IPS-NIHi11 (cell line): ENCODE data around the gene ATCAY.
A peak's percentile ranks its signal among the peaks of the same experiment; 100 is the strongest.

Source experiments
- DNase-seq: peaks from one replicate; pipeline ENCODE4 v3.0.0; 2012; ENCODE audit warnings: mixed read lengths, low spot score

The ATCAY gene

GRCh38 chr19:3880471-3881271, at the start of gene ATCAY:
Gene ATCAY, plus strand, starts transcription at chr19:3880685. Its CDS starts 5,083 bp downstream, at chr19:3885768.
- DNase-seq: peak; percentile 86

- no peak for DNase-seq
These were observed 48.9 kb upstream of the ATCAY start for GRCh38 chr19:3831601-3832000.

GRCh38 chr19:3832001-3832400, 48.5 kb upstream of the ATCAY start:
- DNase-seq: no peak

GRCh38 chr19:3833578-3834348, 46.7 kb upstream of the ATCAY start:
- DNase-seq: no peak

- DNase-seq: no peak
These were observed 46.0 kb upstream of the ATCAY start for GRCh38 chr19:3834349-3835054.

- no peak for DNase-seq
These were observed 45.4 kb upstream of the ATCAY start for GRCh38 chr19:3835055-3835435.

GRCh38 chr19:3836887-3837286, 43.6 kb upstream of the ATCAY start:
- DNase-seq: no peak

- DNase-seq: no peak
These were observed 43.2 kb upstream of the ATCAY start for GRCh38 chr19:3837332-3837731.

- DNase-seq: no peak
These were observed 42.6 kb upstream of the ATCAY start for GRCh38 chr19:3837922-3838321.

GRCh38 chr19:3838661-3839060, 41.8 kb upstream of the ATCAY start:
- DNase-seq: no peak

GRCh38 chr19:3839941-3840340, 40.5 kb upstream of the ATCAY start:
- no peak for DNase-seq

- DNase-seq: no peak
These were observed 39.7 kb upstream of the ATCAY start for GRCh38 chr19:3840804-3841203.

GRCh38 chr19:3842948-3843347, 37.5 kb upstream of the ATCAY start:
- no peak for DNase-seq

GRCh38 chr19:3844596-3844995, 35.9 kb upstream of the ATCAY start:
- DNase-seq: no peak

- peak; percentile 77 for DNase-seq
These were observed 31.4 kb upstream of the ATCAY start for GRCh38 chr19:3849092-3849491.

GRCh38 chr19:3849787-3850186, 30.7 kb upstream of the ATCAY start:
- DNase-seq: no peak

- no peak for DNase-seq
These were observed 30.0 kb upstream of the ATCAY start for GRCh38 chr19:3850320-3850972.

- DNase-seq: no peak
These were observed 29.0 kb upstream of the ATCAY start for GRCh38 chr19:3851254-3852176.

- no peak for DNase-seq
These were observed 28.3 kb upstream of the ATCAY start for GRCh38 chr19:3852177-3852511.

GRCh38 chr19:3852614-3853254, 27.8 kb upstream of the ATCAY start:
- no peak for DNase-seq

GRCh38 chr19:3855320-3855719, 25.2 kb upstream of the ATCAY start:
- no peak for DNase-seq
